GM21390 (cell line): ENCODE measurements around the gene PDZD7.

Experiments
- ATAC-seq: cut with Tn5 transposase; IDR thresholded peaks from one replicate; pipeline ENCODE4 v1.9.1; 2021; ENCODE audit not compliant: unreplicated experiment

The PDZD7 gene

DNA sequence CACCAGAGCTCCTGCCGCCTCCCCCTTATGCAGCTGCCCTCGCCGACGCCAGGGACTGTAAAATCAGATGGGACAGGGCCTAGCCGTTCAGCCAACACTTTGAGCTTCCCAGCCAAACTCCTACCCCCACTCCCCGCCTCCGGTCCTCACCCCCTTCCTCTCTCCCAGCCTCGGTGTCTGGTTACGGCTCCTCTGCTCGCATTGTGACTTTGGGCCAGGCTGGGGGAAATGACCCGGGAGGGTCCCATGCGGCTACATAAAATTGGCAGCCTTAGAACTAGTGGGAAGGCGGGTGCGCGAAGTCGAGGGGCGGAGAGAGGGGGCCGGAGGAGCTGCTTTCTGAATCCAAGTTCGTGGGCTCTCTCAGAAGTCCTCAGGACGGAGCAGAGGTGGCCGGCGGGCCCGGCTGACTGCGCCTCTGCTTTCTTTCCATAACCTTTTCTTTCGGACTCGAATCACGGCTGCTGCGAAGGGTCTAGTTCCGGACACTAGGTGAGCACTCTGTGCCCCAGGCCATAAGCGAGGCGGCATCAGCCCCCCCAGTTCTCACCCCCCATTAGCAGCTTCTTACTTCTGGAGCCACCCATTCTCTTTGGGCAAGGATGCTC is 30.8 kb upstream of the PDZD7 start, which contains the start of gene KAZALD1:
TSS of gene KAZALD1 (plus strand) at position 366 of the 608 bp plus-strand sequence. CDS start 604 bp downstream, outside the sequence.
- ATAC-seq: peak; percentile 7

DNA sequence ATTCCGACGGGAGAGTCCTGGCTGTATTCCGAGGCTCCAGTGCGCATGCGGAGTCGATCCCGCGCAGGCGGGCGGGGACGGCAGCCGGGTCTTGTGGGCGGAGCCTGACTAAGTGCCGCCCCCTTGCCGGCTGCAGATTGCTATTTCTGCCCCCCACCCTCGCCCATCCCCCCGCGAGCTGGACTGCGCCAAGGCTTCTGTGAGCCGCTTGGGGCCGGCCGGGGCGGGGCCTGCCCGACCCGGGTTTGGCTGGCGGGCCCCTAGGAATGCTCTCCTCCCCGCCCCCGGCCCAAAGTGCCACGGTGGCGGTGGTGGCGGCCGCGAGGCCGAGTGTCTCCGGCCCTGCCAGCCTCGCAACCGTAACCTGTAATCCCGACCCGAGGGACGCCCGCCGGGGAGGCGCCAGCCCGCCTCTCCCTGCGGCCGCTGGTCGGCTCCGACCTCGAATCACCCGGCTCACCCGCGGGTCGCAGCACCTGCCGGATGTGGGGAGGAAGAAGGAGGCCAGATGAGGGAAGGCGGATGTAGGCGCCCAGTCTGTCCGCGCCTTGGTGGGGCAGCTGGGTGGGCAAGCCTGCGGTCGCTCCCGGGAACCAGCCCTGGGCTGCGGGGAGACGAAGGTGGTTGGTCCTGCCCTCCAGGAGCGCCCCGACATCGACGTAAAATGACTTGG is 30.2 kb upstream of the PDZD7 start:
- peak; percentile 57 for ATAC-seq

DNA sequence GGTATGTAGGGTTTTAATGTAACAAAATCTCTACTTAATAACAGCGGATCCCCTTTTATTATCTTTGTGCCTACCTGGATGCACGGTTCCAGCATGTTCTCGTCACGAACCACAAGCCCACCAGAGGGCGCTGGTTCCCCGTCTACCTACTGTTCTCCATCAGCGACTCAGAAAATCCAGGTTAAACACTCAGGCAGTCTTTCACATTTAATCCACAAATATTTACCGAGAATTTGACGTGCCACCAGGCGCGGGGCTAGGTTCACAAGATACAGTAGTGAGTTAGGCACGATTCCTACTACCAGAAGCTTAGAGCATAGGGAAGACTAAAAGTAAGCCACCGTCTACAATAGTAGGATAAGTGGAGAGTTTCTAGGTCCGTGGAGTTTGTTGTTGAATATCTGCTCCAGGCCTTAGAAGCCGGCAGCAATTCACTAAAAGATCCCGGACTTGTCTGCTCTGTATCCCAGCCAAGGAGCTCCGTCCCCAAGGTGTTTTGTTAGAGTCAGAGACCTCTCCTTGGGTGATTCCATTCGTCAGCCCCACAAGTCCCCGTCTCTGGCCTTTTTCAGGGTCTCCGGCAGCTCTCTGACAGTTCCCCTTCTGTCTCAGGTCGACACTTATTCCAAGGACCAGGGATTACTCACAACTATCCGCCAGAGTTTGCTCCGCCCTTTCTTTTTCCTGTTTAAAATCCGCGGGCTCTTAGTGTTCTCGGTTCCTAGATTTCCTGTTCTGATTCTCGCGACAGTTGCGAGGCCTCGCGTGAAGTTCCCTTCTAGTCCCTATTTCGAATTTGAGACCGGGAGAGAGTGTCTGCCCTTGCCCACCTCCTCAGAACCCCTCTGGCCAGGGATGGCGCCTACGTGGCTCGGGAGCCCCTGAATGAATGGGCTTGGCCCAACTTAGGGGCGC is 29.4 kb upstream of the PDZD7 start:
- ATAC-seq: peak; percentile 45

DNA sequence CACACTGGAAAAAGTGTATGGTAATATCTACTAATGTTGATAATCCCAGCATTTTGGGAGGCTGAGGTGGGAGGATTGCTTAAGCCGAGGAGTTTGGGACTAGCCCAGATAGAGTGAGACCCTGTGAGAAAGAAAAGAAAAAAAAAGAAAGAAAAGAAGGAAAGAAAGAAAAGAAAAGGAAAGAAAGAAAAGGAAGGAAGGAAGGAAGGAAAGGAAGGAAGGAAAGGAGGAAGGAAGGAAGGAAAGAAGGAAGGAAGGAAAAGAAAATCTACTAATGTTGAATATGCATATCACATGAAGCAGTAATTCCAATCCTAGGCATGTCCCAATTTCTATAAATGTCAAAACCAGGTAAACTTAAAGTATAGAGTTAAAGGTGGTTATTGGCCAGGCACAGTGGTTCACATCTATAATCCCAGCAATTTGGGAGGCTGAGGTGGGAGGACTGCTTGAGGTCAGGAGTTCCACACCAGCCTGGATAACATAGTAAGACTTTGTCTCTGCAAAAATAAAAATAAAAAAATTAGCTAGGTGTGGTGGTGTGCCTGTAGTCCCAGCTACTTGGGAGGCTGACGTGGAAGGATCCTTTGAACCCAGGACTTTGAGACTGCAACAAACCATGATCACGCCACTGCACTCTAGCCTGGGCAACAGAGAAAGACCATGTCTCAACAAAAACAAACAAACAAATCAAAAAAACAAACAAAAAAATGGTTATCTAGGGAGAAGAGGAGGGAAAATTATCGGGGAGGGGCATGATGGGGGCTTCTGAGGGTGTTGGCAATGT is 25.6 kb upstream of the PDZD7 start:
- ATAC-seq: no peak

DNA sequence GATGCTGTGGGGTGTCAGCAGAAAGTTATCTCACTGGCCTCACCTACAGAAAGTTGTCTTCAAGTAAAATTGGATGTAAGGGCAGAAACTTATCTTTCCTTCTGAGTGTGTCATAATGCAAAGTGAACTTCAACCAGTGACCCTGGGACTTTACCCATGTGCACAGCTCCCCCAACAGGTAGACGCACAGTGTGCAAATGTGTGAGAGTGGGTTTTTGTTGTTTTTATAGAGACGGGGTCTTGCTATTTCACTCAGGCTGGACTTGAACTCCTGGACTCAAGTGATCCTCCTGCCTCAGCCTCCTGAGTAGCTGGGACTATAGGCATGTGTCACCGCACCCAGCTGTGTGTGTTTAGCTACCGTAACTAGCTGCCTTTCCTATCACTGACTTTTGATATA is 24.5 kb upstream of the PDZD7 start:
- ATAC-seq: no peak

DNA sequence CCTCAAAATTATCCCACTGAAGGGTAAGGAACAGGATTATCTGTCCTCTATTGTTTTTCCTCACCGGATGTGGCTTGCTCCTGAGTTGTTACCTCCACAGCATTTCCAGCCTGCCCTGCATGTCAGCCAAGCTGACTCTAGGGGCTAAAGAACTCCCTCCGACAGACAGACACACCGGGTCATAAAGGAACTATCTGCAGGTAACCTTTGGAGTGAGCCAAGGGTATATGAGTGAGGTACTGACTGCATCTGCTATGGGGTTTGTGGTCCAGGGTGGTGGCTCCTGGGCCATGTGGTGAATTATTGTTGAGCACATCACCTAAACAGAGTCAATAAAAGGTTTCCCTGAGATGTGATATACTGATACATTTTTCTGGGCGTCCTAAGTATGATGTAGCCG is 23.9 kb upstream of the PDZD7 start:
- no peak for ATAC-seq

DNA sequence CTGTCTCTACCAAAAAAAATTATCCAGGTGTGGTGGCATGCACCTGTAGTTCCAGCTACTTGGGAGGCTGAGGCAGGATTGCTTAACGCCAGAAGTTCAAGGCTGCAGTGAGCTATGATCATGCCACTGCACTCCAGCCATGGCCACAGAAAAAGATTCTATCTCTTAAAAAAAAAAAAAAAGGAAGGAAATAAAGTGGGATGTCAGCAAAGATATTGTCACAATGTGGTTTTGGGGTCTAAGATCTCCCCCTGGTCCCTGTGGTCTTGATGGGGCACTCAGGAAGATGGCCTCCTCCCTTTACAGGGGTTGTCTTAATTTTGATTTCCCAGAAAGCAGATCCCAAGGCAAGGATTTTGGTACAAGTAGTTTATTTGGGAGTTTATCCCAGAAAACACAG is 23.4 kb upstream of the PDZD7 start:
- no peak for ATAC-seq

DNA sequence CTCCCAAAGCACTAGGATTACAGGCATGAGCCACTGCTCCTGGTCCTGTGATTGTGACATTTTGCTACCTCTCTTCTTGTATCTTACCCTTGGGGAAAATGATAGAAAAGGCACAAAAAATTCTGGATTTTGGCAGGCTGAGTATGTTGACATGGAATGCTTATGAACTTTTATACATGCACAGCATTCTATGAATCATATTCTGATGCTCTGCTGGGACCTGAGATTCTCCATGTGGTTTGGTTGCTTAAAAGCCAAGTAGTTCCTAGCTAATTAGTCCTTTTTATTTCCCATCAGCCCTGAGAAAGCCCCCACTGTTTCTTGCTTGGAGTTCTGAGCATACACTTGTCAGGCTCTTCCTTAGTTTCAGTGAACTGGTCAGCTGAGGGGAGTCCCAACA is 22.6 kb upstream of the PDZD7 start:
- no peak for ATAC-seq

DNA sequence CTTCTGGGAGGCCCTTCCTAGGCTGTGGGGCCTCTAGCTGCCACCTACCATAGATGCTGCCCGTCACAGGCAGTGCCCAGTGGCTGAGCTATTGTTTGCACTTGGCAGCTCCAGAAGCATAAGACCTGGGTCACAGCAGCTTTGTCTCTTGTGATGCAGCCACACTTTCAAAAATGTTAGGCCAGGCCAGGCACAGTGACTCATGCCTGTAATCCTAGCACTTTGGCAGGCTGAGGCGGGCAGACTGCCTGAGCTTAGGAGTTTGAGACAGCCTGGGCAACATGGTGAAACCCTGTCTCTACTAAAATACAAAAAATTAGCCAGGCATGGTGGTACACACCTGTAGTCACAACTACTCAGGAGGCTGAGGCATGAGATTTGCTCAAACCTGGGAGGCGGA is 21.4 kb upstream of the PDZD7 start:
- ATAC-seq: no peak

DNA sequence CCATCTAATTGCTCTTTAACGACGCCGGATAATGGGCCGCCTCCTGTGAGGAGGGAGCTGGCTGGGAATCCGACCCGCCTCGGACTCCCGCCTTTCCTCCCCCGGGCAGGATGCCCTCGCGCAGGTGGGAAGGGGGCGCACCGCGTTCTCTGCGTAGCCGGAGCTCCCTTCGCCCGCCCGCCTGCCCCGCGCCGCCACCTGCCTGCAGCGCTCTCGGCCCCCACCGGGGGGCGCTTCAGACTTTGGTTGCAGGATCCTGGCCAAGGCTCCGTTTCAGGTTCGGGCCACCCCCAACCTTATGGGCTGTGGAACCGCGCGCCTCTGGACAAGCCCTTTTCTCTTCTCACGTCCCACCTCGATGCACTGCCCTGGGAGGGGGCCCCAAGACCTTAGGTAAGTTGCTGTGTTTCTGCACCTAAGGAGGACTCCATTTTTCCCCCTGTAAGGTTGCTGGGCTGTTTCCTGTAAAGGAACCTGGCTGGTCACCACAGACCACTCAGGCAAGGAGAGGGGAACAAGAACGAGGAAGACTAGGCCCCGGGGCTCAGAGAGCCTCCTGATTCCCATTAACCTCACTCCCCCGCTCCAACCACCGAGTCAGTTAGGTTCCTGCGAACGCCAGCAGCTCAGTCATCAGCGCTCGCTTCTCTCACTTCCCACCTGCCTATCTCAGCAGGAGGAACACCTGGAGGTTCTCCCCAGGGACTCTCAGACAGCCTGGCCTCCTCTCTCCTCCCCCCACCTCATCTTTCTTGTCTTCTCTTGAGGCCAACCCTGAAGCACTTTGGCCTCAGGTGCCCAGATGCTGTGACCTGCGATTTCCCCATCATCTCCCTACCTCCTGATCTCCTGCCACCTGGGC is 19.5 kb upstream of the PDZD7 start:
- ATAC-seq: peak; percentile 74

DNA sequence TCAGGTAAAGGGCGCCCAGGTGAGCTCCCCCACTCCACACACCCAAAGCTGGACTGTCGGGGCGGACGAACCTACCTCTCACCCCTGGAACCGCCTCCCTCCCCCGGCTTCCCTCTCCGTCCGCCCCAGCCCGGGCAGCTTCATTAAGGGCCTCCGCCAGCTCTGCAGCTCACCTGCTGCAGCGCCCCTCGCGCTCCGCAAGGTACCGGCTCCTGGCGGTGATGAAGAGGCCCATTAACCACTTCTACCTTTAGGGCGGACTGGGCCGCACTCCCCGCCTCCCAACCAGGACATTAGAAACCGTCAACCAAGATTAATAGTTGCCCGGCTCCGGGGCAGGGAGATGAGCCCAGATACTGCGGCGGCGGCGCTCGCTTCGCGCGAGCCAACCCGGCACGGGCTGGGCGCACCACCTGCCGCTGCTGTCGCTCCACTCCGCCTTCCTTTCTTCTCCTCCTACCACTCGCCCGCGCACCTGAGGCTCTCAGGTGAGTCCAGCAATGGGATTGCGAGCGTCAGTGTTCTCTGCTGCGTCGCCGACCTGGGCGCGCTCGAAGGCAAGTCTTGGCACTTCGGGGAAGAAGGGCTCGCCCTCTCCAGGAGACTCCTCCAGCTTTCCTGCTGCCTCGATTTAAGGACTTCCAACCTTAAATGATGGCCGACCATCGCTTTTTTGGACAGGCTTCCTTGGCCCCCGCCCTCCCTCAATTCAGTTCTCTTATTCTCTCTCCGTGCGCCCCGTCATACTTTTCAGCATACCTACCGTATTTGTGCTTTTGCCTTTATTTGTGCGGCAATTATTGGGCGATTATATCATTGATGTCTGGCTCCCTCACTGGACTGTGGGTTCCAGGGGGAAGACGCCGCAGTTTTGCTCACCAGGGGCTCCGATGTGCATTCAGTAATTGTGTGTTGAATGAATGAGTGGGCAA is 17.3 kb upstream of the PDZD7 start:
- no peak for ATAC-seq

DNA sequence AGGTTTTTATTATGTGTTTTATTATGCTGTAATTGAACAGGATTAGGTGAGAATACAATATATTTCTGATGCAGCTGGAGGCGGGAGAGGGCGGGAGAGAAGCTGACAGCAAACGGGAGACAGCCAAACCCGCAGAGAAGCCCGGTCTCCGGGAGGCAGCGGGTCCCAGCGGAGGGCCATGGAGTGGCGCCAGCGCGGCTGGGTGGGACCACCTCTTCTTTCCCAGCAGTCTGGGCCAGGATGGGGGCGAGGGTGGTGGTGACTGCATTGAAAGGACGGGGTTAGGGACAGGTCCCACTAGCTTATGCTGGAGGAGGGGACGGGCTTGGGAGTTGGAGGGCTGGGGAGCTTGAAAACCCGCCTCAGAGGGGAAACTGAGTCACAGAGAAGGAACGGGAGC is 16.3 kb upstream of the PDZD7 start:
- no peak for ATAC-seq

DNA sequence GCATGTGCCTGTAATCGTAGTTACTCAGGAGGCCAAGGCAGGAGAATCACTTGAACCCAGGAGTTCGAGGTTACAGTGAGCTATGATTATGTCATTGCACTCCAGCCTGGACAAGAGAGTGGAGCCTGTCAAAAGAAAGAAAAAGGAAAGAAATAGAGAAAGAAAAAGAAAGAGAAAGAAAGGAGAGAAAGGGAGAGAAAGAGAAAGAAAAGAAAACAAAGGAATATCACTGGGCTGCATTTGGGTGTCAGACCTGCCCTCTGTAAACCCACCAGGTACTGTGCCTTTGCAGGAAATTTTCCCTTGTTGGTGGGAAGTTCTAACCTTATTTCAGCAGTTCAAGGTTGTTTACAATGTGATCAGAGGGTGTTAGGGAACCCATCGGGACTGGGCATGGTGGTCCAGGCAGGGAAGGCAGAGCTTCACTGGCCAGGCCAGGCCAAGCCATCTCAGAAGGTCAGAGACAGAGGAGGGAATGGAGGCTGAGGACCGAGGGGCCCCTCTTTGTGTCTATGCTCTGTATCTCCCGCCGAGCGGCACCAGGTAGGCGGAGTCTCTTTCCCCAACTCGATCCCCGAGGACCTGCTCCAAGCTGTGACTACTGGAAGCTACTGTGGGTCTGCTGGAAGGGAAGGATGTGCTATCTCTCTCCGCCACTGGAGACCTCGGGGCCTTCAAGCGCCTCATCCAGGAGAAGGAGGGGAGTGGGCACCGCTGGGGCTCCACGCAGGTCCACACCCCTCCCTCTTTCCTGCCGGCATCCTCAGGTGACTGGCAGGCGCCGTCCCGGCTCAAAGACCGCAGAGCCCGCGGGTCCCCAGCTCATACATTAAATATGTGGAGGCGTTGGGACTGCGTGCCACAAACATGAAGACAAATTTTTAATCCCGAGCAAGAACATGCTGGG is 15.7 kb upstream of the PDZD7 start:
- ATAC-seq: no peak

DNA sequence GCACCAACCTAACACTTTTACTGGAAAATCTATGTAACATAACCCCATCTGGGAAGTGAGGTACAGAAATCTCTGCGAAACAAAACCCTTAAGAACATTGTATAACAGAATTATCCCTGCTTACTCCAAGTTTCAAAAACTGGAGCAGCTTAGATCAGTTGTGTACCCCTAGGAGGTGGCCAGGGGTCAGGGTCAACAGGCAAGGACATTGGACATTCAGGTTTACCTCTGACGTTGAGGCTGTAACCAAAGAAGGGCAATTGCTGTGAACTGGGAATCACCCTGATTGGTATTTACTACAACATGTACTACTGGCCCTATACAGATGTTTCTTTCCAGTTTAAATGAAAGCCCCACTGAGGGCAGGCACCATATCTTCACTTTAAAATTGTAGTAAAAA is 13.2 kb upstream of the PDZD7 start:
- no peak for ATAC-seq

DNA sequence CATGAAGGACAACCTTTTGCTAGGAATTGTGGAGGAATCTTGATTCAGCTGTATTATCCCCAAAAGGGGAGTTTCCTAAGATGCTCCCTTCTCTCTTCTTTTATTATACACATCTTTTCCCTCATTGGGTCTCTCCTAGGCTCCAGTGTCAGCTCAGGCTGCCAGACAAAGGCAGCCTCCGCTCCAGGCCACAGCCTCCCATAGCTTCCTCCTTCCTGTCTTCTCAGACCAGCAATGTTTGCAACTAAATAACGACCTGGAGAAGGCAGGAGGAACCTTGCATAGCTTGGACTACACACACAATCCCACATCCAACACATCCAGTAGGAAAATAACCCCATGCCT is 12.4 kb upstream of the PDZD7 start:
- no peak for ATAC-seq

DNA sequence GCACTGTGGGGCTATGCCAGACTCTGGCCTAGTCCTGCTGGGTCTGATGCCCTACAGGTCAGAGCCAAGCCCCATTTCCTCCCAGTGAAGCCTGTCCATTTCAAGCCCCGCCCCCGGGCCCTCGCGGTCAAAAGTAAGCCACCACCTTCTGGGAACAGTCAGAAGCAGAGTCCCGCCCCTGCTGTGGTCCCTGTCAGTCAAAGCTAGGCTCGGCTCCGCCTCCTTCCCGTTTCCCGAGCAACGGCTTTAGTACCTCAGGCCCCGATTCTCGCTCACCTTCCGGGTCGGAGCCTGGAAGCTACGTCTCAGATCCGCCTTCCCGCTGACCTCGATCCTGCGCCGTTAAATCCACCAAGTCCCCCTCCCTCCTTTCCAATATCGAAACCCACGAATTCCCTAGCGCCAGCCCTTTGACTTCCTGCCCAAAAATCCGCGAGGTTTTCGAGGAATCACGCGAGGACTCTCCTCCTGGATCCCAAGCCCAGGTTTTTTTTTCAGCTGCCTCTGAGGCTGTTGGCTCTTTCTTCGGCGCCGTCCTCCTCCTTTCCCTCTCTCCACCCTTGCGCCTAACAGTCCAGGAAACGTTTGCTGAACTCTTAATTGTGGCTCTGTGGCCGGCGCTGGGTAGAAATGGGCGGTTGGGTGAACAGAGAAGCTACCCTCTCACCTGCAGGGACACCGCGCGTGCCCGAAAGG is 11.9 kb upstream of the PDZD7 start:
- peak; percentile 96 for ATAC-seq

DNA sequence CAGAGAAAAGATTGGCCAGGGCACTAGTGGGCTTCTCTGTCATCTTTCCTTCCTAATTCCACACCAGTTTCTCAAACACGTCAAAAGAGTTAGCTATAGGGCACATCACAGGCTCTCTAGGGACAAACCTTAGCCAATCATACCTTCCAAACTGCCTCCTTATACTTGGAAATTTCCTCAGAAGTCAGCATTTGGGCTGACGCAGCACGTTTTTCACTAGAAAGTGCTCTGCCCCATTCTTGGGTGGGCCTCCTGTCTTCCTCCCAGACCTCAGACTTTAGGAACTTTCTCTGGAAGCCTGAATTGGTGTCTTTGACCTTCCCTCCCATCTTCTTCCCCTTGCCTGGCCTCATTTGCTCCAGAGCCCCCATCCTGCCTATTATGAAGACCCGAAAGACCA is 11.2 kb upstream of the PDZD7 start:
- no peak for ATAC-seq
